HL-60 (cell line): Measurements from ENCODE around the gene PDE8A.

Source experiments
- CTCF ChIP-seq: IDR thresholded peaks from one replicate; pipeline ENCODE4 v1.5.1; 2011; ENCODE audit warnings: low read length, control low read depth, inconsistent platforms; ENCODE audit not compliant: insufficient read depth
- GABPA ChIP-seq: IDR thresholded peaks from 2 replicates; pipeline ENCODE4 v1.6.1; 2012; ENCODE audit warnings: low read depth
- POLR2AphosphoS5 ChIP-seq: IDR thresholded peaks from 2 replicates; pipeline ENCODE4 v1.6.1; 2012; ENCODE audit warnings: low read depth
- REST ChIP-seq: IDR thresholded peaks from 2 replicates; pipeline ENCODE4 v1.6.1; 2012; ENCODE audit warnings: low read depth; ENCODE audit not compliant: insufficient replicate concordance

DNA sequence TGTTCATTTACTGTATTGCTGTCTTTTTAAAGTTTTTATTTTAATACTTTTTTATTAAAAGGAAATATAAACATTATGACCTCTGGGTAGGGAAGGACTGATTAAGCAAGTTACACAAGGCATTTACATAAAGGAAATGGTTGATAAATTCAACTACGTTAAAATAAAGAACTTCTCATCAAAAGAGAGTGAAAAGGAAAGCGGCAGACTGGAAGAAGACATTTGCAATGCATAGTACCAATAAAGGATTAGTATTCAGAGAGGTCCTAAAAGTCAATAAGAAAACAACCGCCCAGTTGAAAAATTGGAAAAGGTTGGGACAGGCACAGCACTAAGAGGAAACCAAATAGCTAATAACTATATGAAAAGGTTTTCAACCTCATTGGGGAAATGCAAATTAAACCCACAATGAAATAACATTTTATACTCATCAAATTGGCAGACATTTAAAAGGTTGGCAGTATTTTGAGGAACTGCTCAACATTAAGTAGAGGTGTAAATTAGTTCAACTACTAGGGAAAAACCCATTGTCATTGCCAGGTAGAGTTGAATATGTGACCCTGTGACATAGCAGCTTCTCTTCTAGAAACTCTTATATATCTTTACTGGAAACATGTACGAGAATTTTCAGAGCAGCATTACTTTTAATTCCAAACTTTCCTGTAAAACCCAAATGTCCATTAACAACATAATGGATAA lies 9.5 kb downstream of the PDE8A start:
- TF ChIP-seq CTCF (no peak), POLR2AphosphoS5 (no peak), GABPA (no peak), REST (no peak)
